Measurements from ENCODE around the gene SH3BP2.

The SH3BP2 gene

DNA sequence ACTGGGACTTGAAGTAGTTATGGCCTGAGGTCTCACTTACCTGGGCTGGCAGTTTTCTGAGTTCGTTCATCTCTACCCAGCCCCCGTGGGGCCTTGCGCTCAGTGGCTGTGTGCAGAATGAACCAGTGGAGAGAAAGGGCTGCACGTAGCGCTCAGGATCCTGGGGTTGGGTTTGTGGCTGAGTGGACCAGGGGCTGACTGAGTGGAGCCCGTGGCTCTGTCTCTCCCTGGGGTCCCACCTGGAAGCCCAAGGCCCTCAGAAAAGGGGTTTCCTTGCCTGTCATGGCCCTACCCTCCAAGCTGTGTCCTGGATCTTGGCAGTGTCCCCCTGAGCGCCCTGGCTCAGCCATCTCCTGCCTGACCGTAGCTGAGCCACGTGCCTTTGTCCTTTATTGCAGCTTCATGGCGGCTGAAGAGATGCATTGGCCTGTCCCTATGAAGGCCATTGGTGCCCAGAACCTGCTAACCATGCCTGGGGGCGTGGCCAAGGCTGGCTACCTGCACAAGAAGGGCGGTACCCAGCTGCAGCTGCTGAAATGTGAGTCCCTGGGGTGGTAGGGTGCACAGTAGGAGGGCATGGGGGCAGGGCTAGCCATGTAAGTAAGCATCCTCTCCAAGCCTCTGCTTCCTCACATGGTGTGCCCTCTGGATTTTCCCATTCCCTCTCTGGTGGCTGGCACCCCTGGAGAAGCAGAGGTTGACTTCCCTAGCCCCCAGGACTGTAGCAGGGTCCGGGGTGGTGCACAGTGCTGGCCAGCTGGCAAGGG is 27.5 kb downstream of the SH3BP2 start:
- H3K36me3 ChIP-seq = peaks cover 57% of the 10 kb centered on the region

DNA sequence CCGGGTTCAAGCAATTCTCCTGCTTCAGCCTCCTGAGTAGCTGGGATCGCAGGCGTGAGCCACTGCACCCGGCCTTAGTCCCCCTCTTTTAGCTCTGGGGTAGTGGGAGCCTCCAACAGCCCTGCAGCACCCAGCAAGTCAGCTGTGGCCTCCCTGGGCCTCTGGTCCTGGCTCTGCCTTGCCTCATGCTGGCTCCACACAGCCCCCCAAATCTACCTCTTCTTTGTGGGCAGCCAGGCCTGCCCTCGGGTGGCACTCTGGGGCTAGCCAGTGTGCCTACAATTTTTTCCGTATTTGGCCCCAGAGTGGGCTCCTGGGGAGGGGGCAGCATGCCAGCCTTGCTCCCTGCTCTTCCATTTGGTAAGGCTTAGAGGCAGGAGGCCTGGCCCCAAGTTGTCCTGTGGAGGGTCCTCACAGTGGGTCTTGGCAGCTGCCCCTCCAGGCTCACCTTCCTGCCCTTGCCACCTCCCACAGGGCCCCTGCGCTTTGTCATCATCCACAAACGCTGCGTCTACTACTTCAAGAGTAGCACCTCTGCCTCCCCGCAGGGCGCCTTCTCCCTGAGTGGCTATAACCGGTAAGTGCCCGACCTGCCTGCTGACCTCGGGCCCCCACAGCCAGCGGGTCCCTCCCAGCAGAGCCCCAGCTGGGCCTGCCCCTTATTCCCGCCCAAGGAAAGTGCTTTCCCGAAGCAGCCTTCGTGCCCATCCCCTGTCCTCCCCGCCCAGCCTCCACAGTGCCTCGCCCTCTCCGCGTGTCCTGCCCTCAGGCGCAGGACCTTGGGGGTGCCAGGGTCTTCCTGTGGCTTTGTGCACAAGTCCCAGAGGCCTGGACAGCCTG is 29.8 kb downstream of the SH3BP2 start:
- H3K27me3 ChIP-seq (ENCODE audit: insufficient read depth, low read depth, severe bottlenecking) = no peaks in the 10 kb centered on the region
- TF ChIP-seq, protein P1, sequence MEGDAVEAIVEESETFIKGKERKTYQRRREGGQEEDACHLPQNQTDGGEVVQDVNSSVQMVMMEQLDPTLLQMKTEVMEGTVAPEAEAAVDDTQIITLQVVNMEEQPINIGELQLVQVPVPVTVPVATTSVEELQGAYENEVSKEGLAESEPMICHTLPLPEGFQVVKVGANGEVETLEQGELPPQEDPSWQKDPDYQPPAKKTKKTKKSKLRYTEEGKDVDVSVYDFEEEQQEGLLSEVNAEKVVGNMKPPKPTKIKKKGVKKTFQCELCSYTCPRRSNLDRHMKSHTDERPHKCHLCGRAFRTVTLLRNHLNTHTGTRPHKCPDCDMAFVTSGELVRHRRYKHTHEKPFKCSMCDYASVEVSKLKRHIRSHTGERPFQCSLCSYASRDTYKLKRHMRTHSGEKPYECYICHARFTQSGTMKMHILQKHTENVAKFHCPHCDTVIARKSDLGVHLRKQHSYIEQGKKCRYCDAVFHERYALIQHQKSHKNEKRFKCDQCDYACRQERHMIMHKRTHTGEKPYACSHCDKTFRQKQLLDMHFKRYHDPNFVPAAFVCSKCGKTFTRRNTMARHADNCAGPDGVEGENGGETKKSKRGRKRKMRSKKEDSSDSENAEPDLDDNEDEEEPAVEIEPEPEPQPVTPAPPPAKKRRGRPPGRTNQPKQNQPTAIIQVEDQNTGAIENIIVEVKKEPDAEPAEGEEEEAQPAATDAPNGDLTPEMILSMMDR (IDR thresholded peaks at IDR 0.05; ENCODE audit: low read depth, low read length) = no peak
- H3K4me3 ChIP-seq (ENCODE audit: low read depth, low read length) = no peak overlapping the region
- no peaks in the 10 kb centered on the region for H3K9me3 ChIP-seq (ENCODE audit: severe bottlenecking)
- H3K27ac ChIP-seq = no peak overlapping the region
- no peak for DNase-seq
- peaks cover 73% of the 10 kb centered on the region for H3K36me3 ChIP-seq

More for the DNA sequence above, 27.5 kb downstream of the SH3BP2 start:
- no peak for DNase-seq
- Histone ChIP-seq H3K4me3 (ENCODE audit: low read depth, low read length) (no peak overlapping the region), H3K27ac (no peak overlapping the region), H3K9me3 (ENCODE audit: severe bottlenecking) (peaks cover 6% of the 10 kb centered on the region), H3K27me3 (ENCODE audit: insufficient read depth, low read depth, severe bottlenecking) (no peaks in the 10 kb centered on the region)
- TF ChIP-seq, protein P1 (IDR thresholded peaks at IDR 0.05; ENCODE audit: low read depth, low read length) = no peak

DNA sequence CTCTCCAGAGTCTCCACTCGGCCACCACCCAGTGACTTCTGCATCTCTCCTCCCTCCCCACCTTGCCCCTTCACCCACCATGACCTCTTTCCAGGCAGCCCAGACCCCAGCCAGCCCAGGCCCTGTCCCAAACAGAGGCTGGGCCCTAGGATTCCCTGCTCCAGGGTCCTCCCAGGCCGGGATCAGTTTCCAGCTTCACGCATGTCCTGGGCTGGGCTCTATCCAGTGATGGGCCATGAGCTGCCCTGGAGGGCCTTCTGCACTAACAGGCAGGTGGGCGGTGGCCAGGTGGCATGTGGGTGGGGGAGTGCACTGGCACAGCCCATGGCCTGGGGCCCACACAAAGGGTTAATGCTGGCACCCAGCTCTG is 30.4 kb downstream of the SH3BP2 start:
- Histone ChIP-seq H3K4me3 (ENCODE audit: low read depth, low read length) (no peak overlapping the region), H3K27me3 (ENCODE audit: insufficient read depth, low read depth, severe bottlenecking) (no peaks in the 10 kb centered on the region), H3K36me3 (peaks cover 79% of the 10 kb centered on the region), H3K27ac (no peak overlapping the region), H3K9me3 (ENCODE audit: severe bottlenecking) (no peaks in the 10 kb centered on the region)
- TF ChIP-seq, protein P1 (IDR thresholded peaks at IDR 0.05; ENCODE audit: low read depth, low read length) = no peak
- DNase-seq = no peak

DNA sequence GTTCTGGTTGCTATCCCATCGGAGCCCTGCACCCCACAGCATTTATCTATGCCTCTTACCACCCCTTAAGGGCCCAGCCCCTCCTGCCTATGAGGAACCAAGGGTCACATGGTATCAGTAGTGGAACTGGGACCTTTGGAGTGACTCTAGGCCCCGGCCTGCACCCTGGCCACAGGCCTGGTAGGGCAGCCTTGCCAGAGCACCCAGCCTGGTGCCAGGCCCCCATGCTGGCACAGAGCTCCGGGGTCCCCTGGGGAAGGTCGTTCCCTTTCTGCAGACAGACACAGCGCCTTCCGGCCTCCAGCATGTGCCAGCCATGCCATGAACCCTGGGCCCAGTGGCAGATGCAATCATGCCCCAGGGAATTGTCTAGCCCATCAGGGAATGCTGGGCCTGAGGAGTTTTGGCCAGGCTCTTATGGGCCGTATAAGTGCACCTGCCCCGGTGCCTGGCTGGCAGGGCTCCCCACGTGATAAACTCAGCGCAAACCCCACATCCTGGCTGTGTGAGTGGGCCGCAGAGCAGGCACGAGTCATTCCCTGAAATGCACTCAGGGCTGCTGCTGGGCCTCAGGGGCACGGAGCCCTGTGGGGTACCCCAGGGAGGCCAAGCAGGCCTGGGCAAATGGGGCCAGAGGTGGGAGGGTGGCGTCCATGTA is 30.9 kb downstream of the SH3BP2 start:
- Histone ChIP-seq H3K9me3 (ENCODE audit: severe bottlenecking) (no peaks in the 10 kb centered on the region), H3K36me3 (peaks cover 84% of the 10 kb centered on the region), H3K27me3 (ENCODE audit: insufficient read depth, low read depth, severe bottlenecking) (no peaks in the 10 kb centered on the region), H3K4me3 (ENCODE audit: low read depth, low read length) (no peak overlapping the region), H3K27ac (no peak overlapping the region)
- no peak for DNase-seq
- TF ChIP-seq, protein P1 (IDR thresholded peaks at IDR 0.05; ENCODE audit: low read depth, low read length) = no peak

DNA sequence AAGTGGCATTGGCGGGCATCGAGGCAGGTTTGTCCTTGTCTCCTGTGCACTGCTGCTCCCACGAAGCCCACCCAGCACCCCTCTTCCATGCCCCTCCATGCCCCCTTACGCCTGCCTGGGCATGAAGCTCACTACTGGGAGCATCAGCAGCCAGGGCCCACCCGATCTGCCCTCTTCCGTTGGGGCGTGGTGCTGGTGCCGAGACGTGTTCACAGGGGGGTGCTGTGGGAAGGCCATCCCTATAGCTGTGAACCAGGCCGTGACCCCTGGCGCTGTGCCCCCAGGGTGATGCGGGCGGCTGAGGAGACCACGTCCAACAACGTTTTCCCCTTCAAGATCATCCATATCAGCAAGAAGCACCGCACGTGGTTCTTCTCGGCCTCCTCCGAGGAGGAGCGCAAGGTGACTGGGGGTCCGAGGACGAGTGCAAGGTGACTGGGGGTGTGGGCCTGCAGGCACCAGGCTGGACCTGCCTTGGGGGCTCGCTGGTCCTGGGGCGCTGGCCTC is 31.5 kb downstream of the SH3BP2 start:
- H3K9me3 ChIP-seq (ENCODE audit: severe bottlenecking) = no peaks in the 10 kb centered on the region
- DNase-seq = no peak

More for the DNA sequence above, 31.5 kb downstream of the SH3BP2 start:
- Histone ChIP-seq H3K36me3 (peaks cover 87% of the 10 kb centered on the region), H3K4me3 (ENCODE audit: low read depth, low read length) (no peak overlapping the region), H3K27me3 (ENCODE audit: insufficient read depth, low read depth, severe bottlenecking) (no peaks in the 10 kb centered on the region), H3K27ac (no peak overlapping the region)
- TF ChIP-seq, protein P1 (IDR thresholded peaks at IDR 0.05; ENCODE audit: low read depth, low read length) = no peak

Measured in WERI-Rb-1 (cell line).